Hypothalamus (tissue), 51 donors: ENCODE results near the gene NT5C1B.
"Not testable (repeated sequence)": the region's sequence is repeated elsewhere in the genome, so short reads cannot be mapped to it uniquely, and the experiment has no call there.

ENCODE experiments used
- DNase-seq, 51 donors: peaks; one replicate each; lab custom pipeline; 2025; lab: John Stamatoyannopoulos, UW

Gene NT5C1B

GRCh38 chr2:18589354-18589753 lies at the start of gene NT5C1B:
Gene NT5C1B (minus strand): TSS chr2:18589569. CDS start chr2:18589468, 101 bp downstream.
- no peak for DNase-seq

DNA sequence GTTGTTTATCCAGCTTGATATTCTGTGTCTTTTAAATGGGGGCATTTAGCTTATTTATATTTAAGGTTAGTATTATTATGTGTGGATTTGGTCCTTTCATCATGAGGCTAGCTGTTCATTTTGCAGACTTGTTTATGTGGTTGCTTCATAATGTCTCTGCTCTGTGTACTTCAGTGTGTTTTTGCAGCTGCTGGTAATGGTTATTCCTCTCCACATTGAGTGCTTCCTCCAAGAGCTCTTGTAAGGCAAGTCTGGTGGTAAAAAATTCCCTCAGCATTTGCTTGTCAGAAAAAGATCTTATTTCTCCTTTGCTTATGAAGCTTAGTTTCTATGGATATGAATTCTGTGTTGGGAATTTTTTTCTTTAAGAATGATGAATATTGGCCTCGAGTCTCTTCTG lies 47.8 kb upstream of the NT5C1B start:
- no peak for DNase-seq

DNA sequence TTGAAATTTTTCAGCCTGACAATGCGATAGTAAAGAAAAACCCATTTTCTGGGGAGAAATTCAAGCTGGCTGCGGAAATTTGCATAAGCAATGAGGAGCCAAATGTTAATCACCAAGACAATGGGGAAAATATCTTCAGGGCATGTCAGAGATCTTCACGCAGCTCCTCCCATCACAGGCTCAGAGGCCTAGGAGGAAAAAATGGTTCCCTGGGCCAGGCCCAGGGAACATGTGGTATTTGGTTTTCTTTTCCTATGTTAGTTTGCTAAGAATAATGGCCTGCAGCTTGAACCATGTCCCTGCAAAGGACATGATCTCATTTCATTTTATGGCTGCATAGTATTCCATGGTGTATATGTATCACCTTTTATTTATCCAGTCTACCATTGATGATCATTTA lies 43.3 kb upstream of the NT5C1B start:
- not testable (repeated sequence) for DNase-seq

- DNase-seq, result no peak
Measured at GRCh38 chr2:18630941-18631340, 41.6 kb upstream of the NT5C1B start.

DNA sequence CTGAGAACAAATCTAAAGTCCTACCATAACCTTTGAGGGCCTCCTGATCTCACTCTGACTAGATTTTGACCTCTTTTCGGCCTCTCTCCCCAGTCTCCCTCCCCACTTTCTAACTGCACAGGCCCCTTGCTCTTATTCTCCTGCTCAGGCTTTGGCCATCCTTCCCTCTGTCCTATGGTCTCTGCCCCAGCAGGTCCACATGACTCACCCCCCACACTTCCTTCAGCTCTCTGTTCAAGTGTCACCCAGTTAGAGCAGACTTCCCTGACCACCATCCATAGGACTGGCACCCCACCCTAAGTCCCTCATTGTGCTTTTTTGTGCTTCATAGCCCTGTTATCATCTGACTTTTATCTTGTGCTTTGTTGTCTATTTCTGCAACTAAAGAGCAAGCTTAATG lies 41.2 kb upstream of the NT5C1B start:
- DNase-seq, result no peak

DNA sequence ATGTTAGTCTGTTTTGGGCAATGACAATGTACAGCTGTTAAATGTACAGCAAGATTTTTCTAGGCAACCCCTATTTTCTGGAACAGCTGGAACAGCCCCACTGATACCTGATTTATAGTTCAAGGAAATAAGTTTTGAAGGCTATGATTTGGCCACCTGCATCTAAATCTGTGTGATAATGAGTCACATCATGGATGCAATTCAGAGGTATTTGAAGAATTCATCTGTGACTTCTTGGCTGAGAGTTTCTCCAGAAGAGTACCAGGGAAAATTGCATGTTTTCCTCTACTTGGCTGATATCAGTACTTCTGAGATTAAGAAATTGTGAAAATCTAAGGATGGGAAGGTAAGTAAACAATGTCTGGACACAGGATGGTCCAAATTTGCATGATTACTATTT lies 40.7 kb upstream of the NT5C1B start:
- DNase-seq, result no peak

DNA sequence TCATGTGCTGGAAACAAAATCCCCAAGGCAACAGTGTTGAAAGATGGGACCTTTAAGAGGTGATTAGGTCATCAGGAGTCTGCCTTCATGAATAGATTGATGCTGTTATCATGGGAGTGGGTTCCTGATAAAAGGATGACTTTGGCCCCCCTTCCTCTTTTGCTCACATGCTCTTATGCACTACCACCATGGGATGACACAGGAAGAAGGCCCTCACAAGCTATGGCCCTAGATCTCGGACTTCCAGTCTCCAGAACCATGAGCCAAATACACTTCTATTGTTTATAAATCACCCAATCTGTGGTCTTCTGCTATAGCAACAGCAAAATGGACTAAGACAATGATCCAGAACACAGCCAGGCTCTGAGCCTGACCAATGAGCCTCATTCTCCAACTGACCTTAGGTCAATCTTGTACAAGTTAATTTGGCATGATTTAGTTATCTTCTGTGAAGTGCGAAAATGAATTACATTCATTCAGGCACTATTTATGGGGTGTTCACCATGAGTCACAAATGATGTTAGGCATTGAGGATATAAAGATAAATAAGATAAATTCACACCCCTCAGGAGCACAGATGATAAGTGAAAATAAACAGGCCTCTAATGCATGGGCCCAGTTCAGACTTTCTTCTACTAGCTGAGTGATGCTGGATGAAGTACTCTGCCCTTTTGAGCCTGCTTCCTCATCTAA lies 37.7 kb upstream of the NT5C1B start:
- DNase-seq, result no peak

GRCh38 chr2:18626256-18626668 lies 36.9 kb upstream of the NT5C1B start:
- no peak for DNase-seq

GRCh38 chr2:18625563-18625962 lies 36.2 kb upstream of the NT5C1B start:
- DNase-seq, result no peak

- DNase-seq, result no peak
Measured at GRCh38 chr2:18623782-18624181, 34.4 kb upstream of the NT5C1B start.

DNA sequence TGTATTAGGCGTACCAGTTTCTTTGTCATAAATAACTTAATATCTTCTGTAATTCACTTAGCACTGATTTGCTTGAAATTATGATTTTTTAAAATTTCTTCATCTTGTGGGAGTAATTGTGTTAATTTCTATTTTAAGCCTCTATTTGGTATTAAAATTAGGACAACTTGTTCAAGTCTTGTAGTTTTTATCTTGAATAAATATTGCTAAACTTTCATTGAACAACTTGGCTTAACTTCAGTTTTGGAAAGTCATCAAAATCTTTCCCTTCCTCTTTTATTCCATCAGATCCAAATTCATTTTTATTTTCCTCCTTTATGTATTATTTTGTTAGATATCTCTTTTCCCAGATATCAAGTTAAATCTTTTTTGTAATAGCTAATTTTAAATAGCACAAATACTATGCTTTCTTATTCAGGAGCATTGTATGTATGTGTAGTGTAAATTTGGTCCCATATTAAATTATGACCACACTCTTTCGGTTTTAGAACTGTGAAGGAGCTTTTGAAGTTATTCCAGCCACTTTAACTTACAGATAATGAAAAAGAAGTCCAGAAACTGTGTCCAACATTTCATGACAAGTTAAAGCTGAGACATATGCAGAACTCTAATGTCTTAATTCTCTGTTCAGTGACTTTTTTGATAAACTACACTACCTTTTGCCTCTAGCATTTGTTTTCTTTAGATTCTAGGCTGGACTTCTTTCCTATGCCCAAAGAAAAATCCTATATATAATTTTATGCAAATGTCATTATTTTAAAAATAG lies 31.7 kb upstream of the NT5C1B start:
- no peak for DNase-seq

GRCh38 chr2:18619091-18619490 lies 29.7 kb upstream of the NT5C1B start:
- DNase-seq, result no peak

DNA sequence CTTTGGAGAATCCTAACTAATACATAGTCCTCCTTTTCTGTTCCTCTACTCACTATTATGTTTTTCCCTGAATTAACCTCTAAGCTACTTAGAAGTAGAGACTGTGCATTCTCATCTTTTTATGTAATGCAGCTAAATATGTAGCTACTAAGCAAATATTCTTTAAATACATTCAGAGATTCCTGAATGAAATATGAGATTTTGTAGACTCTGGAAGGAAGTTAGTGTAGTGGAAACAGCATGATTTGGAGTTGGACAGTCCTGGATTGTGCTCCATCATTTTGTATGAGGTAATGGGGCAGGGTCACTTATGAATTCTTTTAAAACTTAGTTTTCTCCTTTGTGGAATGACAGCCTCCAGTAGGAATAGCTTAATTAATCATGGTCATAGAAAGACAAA lies 24.7 kb upstream of the NT5C1B start:
- DNase-seq, result no peak

DNA sequence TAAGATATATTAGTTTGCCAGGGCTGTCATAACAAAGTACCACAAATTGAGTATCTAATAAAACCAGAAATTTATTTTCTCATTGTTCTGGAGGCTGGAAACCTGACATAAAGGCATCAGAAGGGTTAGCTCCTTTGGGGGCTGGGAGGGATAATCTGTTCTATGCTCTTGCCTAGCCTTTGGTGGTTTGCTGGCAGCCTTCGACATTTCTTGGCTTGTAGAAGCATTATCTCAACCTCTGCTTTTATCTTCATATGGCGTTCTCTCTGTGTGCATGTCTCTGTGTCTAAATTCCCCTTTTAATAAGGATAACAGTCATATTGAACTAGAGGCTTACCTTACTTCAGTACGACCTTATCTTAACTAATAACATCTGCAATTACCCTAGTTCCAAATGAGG lies 22.8 kb upstream of the NT5C1B start:
- no peak for DNase-seq

DNA sequence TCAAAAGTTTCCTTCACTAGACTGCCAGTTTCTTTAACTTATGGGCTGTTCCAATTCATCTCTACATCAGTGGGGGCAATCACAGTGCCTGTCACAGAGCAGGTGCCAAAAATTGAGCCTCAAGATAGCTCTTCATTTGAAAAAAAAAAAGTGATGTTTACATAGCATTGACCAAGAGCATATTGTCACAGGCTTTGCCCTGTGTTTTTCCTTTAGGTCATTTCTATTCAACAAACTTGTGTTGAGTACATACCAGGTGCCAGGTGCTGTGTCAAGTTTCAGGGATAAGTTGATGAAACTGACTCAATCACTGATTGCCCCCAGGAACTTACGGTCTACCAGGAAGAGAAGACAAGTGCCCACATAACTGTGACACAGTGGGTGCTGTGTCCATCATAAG lies 22.2 kb upstream of the NT5C1B start:
- no peak for DNase-seq

GRCh38 chr2:18611184-18611583 lies 21.8 kb upstream of the NT5C1B start:
- no peak for DNase-seq

- no peak for DNase-seq
Measured at GRCh38 chr2:18610651-18611050, 21.3 kb upstream of the NT5C1B start.

DNA sequence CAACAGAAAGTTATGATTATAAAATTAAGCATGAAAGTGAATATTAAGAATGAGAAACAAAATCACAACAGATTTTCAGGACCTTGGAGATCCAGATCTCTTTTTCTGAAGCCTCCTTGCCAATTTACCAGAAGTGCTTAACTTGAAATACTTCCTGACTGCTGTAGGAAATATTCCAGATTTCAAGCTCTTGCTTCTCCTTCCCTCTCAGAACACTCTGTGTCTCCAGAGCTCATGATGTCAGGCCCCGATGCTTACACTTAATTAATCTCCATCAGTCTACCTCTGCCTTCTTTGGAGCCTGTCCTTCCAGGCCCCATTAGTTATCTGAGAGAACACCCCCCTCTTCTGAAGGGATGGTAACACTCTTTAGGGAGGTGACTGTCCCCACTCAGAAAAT lies 20.7 kb upstream of the NT5C1B start:
- no peak for DNase-seq

DNA sequence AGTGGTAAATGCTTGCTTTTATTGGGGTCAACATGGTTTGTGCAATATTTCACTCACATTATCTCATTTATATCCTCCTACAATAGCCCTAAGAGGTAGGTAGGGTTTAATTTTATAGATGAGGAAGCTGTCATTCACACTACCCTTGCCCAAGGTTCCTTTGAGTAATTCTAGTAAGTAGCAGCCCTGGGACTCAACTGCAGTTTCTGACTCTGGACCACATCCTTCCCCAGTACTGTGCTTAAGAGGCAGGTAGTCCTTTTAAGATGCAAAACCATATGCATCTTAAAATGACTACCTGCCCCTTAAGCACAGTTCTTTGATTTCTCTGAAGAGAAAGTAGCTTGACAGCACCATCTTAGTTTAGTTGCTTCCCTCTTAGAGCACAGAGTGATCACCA lies 15.7 kb upstream of the NT5C1B start:
- no peak for DNase-seq

DNA sequence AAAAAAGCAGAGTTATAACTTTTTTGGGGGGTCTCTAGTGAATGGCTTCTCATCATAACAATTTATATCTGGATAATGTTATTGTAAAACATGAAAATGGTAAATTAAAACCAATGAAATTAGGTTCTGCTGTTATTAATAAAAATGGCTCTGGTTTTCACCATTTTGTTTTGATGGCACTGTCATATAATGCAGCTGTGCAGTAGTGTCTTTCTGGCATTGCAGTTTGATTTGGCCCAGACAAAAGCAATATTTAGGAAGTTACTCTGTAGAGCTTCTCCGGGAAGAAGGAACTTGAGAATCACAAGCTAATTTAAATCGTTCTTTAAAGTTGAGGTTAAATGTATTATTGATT lies 15.1 kb upstream of the NT5C1B start:
- no peak for DNase-seq

DNA sequence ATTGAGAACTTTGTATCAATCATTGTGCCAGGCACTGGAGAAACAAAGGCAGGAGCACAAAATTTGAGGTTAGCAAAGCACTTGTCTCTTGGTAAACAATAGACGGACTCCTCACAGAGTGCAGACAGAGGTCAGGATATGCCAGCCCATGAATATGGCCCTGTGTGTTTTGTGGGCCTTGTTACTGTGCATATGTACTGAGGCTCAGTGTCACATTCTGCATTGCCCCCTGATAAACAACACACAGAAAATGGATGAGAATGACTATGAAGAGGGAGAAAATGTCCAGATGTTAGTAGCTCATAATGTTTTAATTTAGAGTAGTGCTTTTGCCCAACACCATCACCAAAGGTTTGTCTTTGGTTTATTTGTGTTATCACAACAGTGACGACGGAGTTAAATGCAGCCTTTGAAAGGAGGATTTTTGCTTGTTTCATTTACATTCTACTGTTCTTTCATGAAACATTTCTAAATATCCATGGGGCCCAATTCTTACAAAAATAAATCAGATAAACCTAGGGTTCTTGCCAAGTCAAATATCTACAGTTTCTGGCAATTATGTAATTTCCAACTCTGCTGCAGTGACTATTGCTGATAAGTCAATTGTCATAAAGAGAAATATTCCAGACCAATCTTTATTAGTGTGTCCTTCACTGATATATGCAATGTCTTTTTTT lies 14.6 kb upstream of the NT5C1B start:
- DNase-seq, result no peak

GRCh38 chr2:18602298-18602697 lies 12.9 kb upstream of the NT5C1B start:
- DNase-seq, result no peak
